GM12878 (cell line): ENCODE measurements around the gene SIM1. TPM values are rescaled to one million over a fixed set of nuclear protein-coding genes. Genes with fewer than 3 reads are reported as not detected.

ENCODE experiments used
- ATAC-seq: fragments of 200-7000 bp; cut with Tn5 transposase; 3 replicates; pipeline ENCODE4 v1.9.1; 2020; ENCODE audit warnings: mild to moderate bottlenecking, moderate library complexity
- BruUV-seq: library from RNA; stranded (reverse); fragments of 400-500 nt; replicated peaks from 2 replicates; lab custom pipeline; 2021; lab: Mats Ljungman, UMichigan
- CTCF ChIA-PET: fragments of 300-600 bp; sonication (Branson Sonifier 250); formaldehyde crosslinking; extraction: SDS; loops from one replicate; lab custom pipeline; 2021; ENCODE audit warnings: inconsistent platforms; lab: Yijun Ruan, JAX
- POLR2A ChIA-PET: fragments of 350-600 bp; formaldehyde crosslinking; extraction: SDS; loops from one replicate; lab custom pipeline; 2021; ENCODE audit warnings: inconsistent platforms; lab: Charles Lee
- RAD21 ChIA-PET: fragments of 300-600 bp; sonication (Branson Sonifier 250); formaldehyde crosslinking; loops from one replicate; lab custom pipeline; 2023; ENCODE audit warnings: antibody characterized with exemption; ENCODE audit not compliant: unreplicated experiment; lab: Charles Lee
- SMC1A ChIA-PET: fragments of 300-600 bp; sonication (Branson Sonifier 250); formaldehyde crosslinking; loops from one replicate; lab custom pipeline; 2023; ENCODE audit not compliant: unreplicated experiment, uncharacterized antibody; lab: Charles Lee
- DNase-seq: peaks from one replicate; pipeline ENCODE4 v3.0.0-alpha.2; 2011; ENCODE audit warnings: low read depth, low spot score
- FAIRE-seq: peaks from 3 replicates; lab custom pipeline; 2011; peaks lifted over from hg19 to GRCh38; lab: Jason Lieb, UNC
- H2AFZ ChIP-seq: 2 replicates; pipeline ENCODE4 v1.6.0; 2011; ENCODE audit warnings: low read depth, low read length, control low read depth; ENCODE audit not compliant: control insufficient read depth
- H3K27ac ChIP-seq: 2 replicates; pipeline ENCODE4 v1.5.1; 2011; ENCODE audit warnings: control low read depth; ENCODE audit not compliant: control insufficient read depth, insufficient read depth
- H3K27me3 ChIP-seq, 2 experiments: replicated peaks in 1 of 2; 2 replicates each; pipeline versions ENCODE4 v1.6.0 to v1.6.1; 2011; ENCODE audit warnings: low read length in 1 of 2; ENCODE audit not compliant: control insufficient read depth in 2 of 2, insufficient read depth in 2 of 2
- H3K36me3 ChIP-seq, 2 experiments: 2 replicates each; pipeline ENCODE4 v1.5.1; 2011; ENCODE audit warnings: low read length in 1 of 2; ENCODE audit not compliant: control insufficient read depth in 2 of 2, insufficient read depth in 2 of 2
- H3K4me1 ChIP-seq: 2 replicates; pipeline ENCODE4 v1.6.1; 2011; ENCODE audit warnings: mild to moderate bottlenecking, low read length, moderate library complexity, mixed read lengths; ENCODE audit not compliant: control insufficient read depth, insufficient read depth
- H3K4me2 ChIP-seq: 2 replicates; pipeline ENCODE4 v1.6.0; 2011; ENCODE audit warnings: control low read depth; ENCODE audit not compliant: control insufficient read depth, insufficient read depth
- H3K4me3 ChIP-seq: fragments of 200-600 bp; sonication (generic); 2 replicates; pipeline ENCODE4 v1.5.1; 2016
- H3K79me2 ChIP-seq: 2 replicates; pipeline ENCODE4 v1.6.0; 2011; ENCODE audit warnings: low read length; ENCODE audit not compliant: control insufficient read depth, insufficient read depth
- H3K9ac ChIP-seq: 2 replicates; pipeline ENCODE4 v1.8.0; 2011; ENCODE audit warnings: low read length, control low read depth, mixed read lengths; ENCODE audit not compliant: control insufficient read depth, insufficient read depth
- H3K9me3 ChIP-seq: replicated peaks from 3 replicates; pipeline ENCODE4 v1.5.1; 2011; ENCODE audit warnings: mild to moderate bottlenecking, low read length; ENCODE audit not compliant: control insufficient read depth, insufficient read depth
- H4K20me1 ChIP-seq: 2 replicates; pipeline ENCODE4 v1.6.0; 2011; ENCODE audit not compliant: control insufficient read depth, insufficient read depth
- CHD4 ChIP-seq: fragments of 200-600 bp; sonication (generic); IDR thresholded peaks from 2 replicates; pipeline ENCODE4 v1.6.1; 2016; ENCODE audit warnings: mild to moderate bottlenecking
- FOS ChIP-seq: IDR thresholded peaks from 3 replicates; pipeline ENCODE4 v1.6.1; 2011; ENCODE audit warnings: borderline replicate concordance; ENCODE audit not compliant: insufficient read length; ENCODE audit errors: extremely low read depth
- JUNB ChIP-seq: IDR thresholded peaks from 2 replicates; pipeline ENCODE4 v1.6.1; 2016; ENCODE audit warnings: antibody characterized with exemption, mild to moderate bottlenecking
- LARP7 ChIP-seq: fragments of 450-650 bp; IDR thresholded peaks from 2 replicates; pipeline ENCODE4 v1.6.1; 2017; ENCODE audit warnings: mild to moderate bottlenecking
- MLLT1 ChIP-seq: fragments of 450-650 bp; IDR thresholded peaks from 2 replicates; pipeline ENCODE4 v1.6.1; 2016; ENCODE audit warnings: mild to moderate bottlenecking
- NR2C1 ChIP-seq: fragments of 450-650 bp; IDR thresholded peaks from 2 replicates; pipeline ENCODE4 v1.6.1; 2017; ENCODE audit warnings: antibody characterized with exemption, mild to moderate bottlenecking, moderate library complexity
- PAX5 ChIP-seq: IDR thresholded peaks from 2 replicates; pipeline ENCODE4 v1.6.1; 2011; ENCODE audit warnings: low read depth, low read length, borderline replicate concordance
- RCOR1 ChIP-seq: conservative IDR thresholded peaks from 2 replicates; pipeline ENCODE4 v1.6.1; 2012; ENCODE audit warnings: low read depth, low read length, improper control_type of control experiment
- RUNX3 ChIP-seq: IDR thresholded peaks from 2 replicates; pipeline ENCODE4 v1.6.1; 2012; ENCODE audit warnings: low read length, inconsistent platforms
- SMARCA5 ChIP-seq: fragments of 450-650 bp; IDR thresholded peaks from 2 replicates; pipeline ENCODE4 v1.6.1; 2017; ENCODE audit warnings: mild to moderate bottlenecking
- SREBF1 ChIP-seq: IDR thresholded peaks from 2 replicates; pipeline ENCODE4 v1.6.1; 2012; ENCODE audit warnings: mild to moderate bottlenecking, low read length
- USF2 ChIP-seq: IDR thresholded peaks from 2 replicates; pipeline ENCODE4 v1.6.1; 2011; ENCODE audit warnings: low read depth, low read length, improper control_type of control experiment, borderline replicate concordance
- ZNF592 ChIP-seq: fragments of 450-650 bp; IDR thresholded peaks from 2 replicates; pipeline ENCODE4 v1.6.1; 2017; ENCODE audit warnings: mild to moderate bottlenecking, moderate library complexity
- WGBS: methylation state at CpG from one replicate; pipeline ENCODE4 v1.1.6; 2016; ENCODE audit warnings: low lambda C conversion rate; ENCODE audit not compliant: insufficient replicate concordance, insufficient coverage; ENCODE audit errors: missing lambda C conversion rate; 5-methylcytosine and 5-hydroxymethylcytosine counted together
- in situ Hi-C: fragments of 300-500 bp; cut with MboI; formaldehyde crosslinking; loops from 9 replicates; pipeline ENCODE4 v1.14.3; 2018; ENCODE audit warnings: mixed read lengths
- intact Hi-C: fragments of 100-400 bp; cut with micrococcal nuclease; formaldehyde crosslinking; loops from one replicate; pipeline ENCODE4 v1.14.2; 2022; ENCODE audit not compliant: unreplicated experiment
- polyA plus RNA-seq, 11 experiments: library from polyadenylated mRNA; depleted of rRNA in 4 of 11; unstranded in 6 of 11; stranded (reverse) in 5 of 11; fragments of >200 nt; fragmentation: Nextera tagmentation in 4 of 11; fragmentation: Illumina TruSeq in 1 of 11; extraction: Ambion mirVana in 4 of 11; extraction: Trizol in 1 of 11; gene quantifications; 1 replicate in 1 of 11; 2 replicates in 10 of 11; pipeline versions ENCODE4 v1.2.1 to v1.2.3, GENCODE V29; 2011 to 2016; ENCODE audit warnings: inconsistent platforms in 2 of 11, missing spikeins in 2 of 11, low read depth in 1 of 11
- total RNA-seq, 4 experiments: library from RNA; depleted of rRNA in 3 of 4; stranded (reverse); fragments of >200 nt in 3 of 4; fragmentation: Illumina TruSeq in 1 of 4; extraction: Trizol in 1 of 4; gene quantifications; 2 replicates each; pipeline versions ENCODE4 v1.2.1 to v1.2.3, GENCODE V29; 2013 to 2021

The SIM1 gene
- total and polyA plus RNA-seq, 10 of the 15 experiments (the other 5 are each of a cell fraction or from before 2014, with no cell fraction given): not detected

- TF ChIP-seq ZNF592 (no peak), SMARCA5 (no peak)
These were observed 120.0 kb downstream of the SIM1 start (continued) for GRCh38 chr6:100344761-100345160.

- WGBS: 91% methylated on average over 2 of the region's 2 CpGs
- no peak overlapping the region for H3K4me2 ChIP-seq
- no peaks in the 10 kb centered on the region for H4K20me1 ChIP-seq
- no peaks in the 10 kb centered on the region for H3K36me3 ChIP-seq
- no peak overlapping the region for H3K4me3 ChIP-seq
- BruUV-seq: no TSS peak
- no peaks in the 10 kb centered on the region for H3K9me3 ChIP-seq
- no peak overlapping the region for H3K9ac ChIP-seq
- no peaks in the 10 kb centered on the region for H3K4me1 ChIP-seq
- intact Hi-C loops: no loop called here
- TF ChIP-seq PAX5: no peak
- no peak for TF ChIP-seq SMARCA5
- TF ChIP-seq FOS: no peak
- TF ChIP-seq JUNB: no peak
- TF ChIP-seq SREBF1: no peak
- no peak for TF ChIP-seq USF2
- TF ChIP-seq RCOR1: no peak
- TF ChIP-seq NR2C1: no peak
- TF ChIP-seq CHD4: no peak
- TF ChIP-seq RUNX3: no peak
- no peak for TF ChIP-seq LARP7
- no peak for TF ChIP-seq MLLT1
- no peak overlapping the region for H2AFZ ChIP-seq
- no peaks in the 10 kb centered on the region for H3K79me2 ChIP-seq
- in situ Hi-C loops: no loop called here
- ChIA-PET RAD21 (no interaction called here), CTCF (interaction anchor here (1.0 kb wide), 1 partner anchor 228 kb away, joined by 3 read pairs; no protein-coding TSS in a partner anchor), POLR2A (no interaction called here), SMC1A (interaction anchor here (0.8 to 1.0 kb wide), 2 partner anchors 10 to 24 kb away, joined by 3 read pairs; no protein-coding TSS in a partner anchor)
- H3K27me3 ChIP-seq: no peaks in the 10 kb centered on the region; a peak in 1 of 4 replicates
- no peak for DNase-seq
- no peak for ATAC-seq
- no peak overlapping the region for H3K27ac ChIP-seq
- no peak for FAIRE-seq
These were observed 120.4 kb downstream of the SIM1 start for GRCh38 chr6:100344321-100344720.
